ENCODE results near the gene UTP4. TPM values are rescaled to one million over a fixed set of nuclear protein-coding genes. Genes with fewer than 3 reads are reported as not detected.

Gene UTP4
- total and polyA plus RNA-seq, 2 of the 8 experiments (the other 6 are each of a cell fraction or from before 2014, with no cell fraction given): 101 to 118 TPM

DNA sequence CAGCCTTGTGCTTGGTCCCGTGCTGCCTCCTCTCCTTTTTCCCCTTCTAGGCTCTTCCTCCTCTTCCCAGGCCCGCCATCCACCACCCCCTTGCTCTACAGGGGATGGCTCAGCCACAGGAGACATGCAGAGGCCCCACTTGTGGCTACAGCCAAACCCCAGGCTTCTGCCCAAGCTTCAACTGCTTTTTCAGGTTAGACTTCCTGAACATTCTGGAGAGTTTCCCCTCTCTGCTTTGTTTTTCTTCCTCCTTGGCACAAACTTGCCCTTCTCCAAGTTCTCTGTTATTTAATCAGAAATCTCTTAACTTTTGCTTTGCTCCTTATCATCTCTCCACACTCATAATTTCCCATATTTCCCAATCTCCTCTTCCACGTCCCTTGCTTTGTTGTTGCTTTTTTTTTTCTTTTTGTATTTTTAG, 45.3 kb upstream of the UTP4 start:
- Histone ChIP-seq H3K14ac (ENCODE audit: insufficient read length) (no peak overlapping the region), H2BK120ac (replicated peaks; ENCODE audit: low read depth, low read length) (no peak overlapping the region), H4K91ac (replicated peaks; ENCODE audit: insufficient read length, low read length) (peak overlapping the region; percentile 56), H3K79me2 (ENCODE audit: control insufficient read depth in 1 of 2, insufficient read depth in 2 of 2, low read length in 2 of 2) (no peaks in the 10 kb centered on the region), H2BK20ac (ENCODE audit: low read length) (no peak overlapping the region; the same call in 1 of the 2 replicates), H3K56ac (replicated peaks; ENCODE audit: insufficient read length, low read depth, low read length) (no peak overlapping the region), H3K23ac (ENCODE audit: insufficient read length) (no peak overlapping the region), H2AK5ac (ENCODE audit: low read depth, low read length) (no peak overlapping the region; the same call in 1 of the 2 replicates), H4K5ac (ENCODE audit: insufficient read length, low read depth, low read length) (no peak overlapping the region), H2BK5ac (ENCODE audit: low read depth, low read length) (peak overlapping the region; percentile 48; the same call in 1 of the 2 replicates), H3K36me3 (ENCODE audit: control insufficient read depth in 2 of 4, insufficient read depth in 4 of 4, low read length in 3 of 4) (no peaks in the 10 kb centered on the region), H2BK15ac (ENCODE audit: low read length) (peak overlapping the region; percentile 63; the same call in 1 of the 2 replicates), H3K18ac (ENCODE audit: extremely low read depth, low read length) (no peak overlapping the region), H2BK12ac (ENCODE audit: low read depth, low read length) (no peak overlapping the region; the same call in 1 of the 2 replicates), H3K27me3 (replicated peaks in 1 of 4; ENCODE audit: control insufficient read depth in 3 of 4, extremely low read depth in 1 of 4, insufficient read depth in 3 of 4, low read length in 3 of 4) (no peaks in the 10 kb centered on the region), H4K8ac (ENCODE audit: extremely low read depth, insufficient read depth, low read length) (peak overlapping the region; percentile 0; the same call in 1 of the 2 replicates), H3K4ac (replicated peaks; ENCODE audit: insufficient read length, low read depth, low read length) (no peak overlapping the region), H3K4me2 (ENCODE audit: insufficient read depth in 1 of 2, low read depth in 2 of 2, low read length in 2 of 2) (no peak overlapping the region), H3K79me1 (ENCODE audit: low read depth, low read length) (no peaks in the 10 kb centered on the region), H3K4me1 (replicated peaks in 1 of 4; ENCODE audit: control insufficient read depth in 3 of 4, insufficient read depth in 4 of 4, low read length in 3 of 4) (peaks cover 9 to 14% (median 12%) of the 10 kb centered on the region in 4 experiments), H3K4me3 (ENCODE audit: extremely low read depth in 1 of 4, insufficient read depth in 2 of 4, low read depth in 3 of 4, low read length in 4 of 4) (no peak overlapping the region), H3K9ac (replicated peaks in 1 of 4; ENCODE audit: extremely low read depth in 1 of 4, low read depth in 3 of 4, low read length in 3 of 4) (no peak overlapping the region), H4K20me1 (replicated peaks in 1 of 2; ENCODE audit: control insufficient read depth in 1 of 2, insufficient read depth in 2 of 2, low read length in 2 of 2) (no peaks in the 10 kb centered on the region), H3K27ac (ENCODE audit: low read depth, low read length) (no peak overlapping the region), H2AFZ (ENCODE audit: low read length) (no peak overlapping the region), H3K9me3 (ENCODE audit: insufficient read depth in 2 of 2, low read depth in 1 of 2, low read length in 1 of 2) (no peaks in the 10 kb centered on the region), H3K23me2 (ENCODE audit: low read depth, low read length) (no peaks in the 10 kb centered on the region)
- ChIA-PET POLR2A (ENCODE audit: partially characterized antibody) (no interaction called here), CTCF (ENCODE audit: partially characterized antibody) (interaction anchor here (1.0 kb wide), 1 partner anchor 42 kb away, joined by 3 read pairs; no protein-coding TSS in a partner anchor)
- DNase-seq (ENCODE audit: low read depth in 1 of 2, low spot score in 2 of 2) (no peak), FAIRE-seq (no peak)
- WGBS, 2 experiments (ENCODE audit: extremely low coverage in 1 of 2, insufficient coverage in 1 of 2, insufficient read length in 1 of 2, insufficient replicate concordance in 2 of 2, low coverage in 1 of 2, low lambda C conversion rate in 2 of 2, missing lambda C conversion rate in 1 of 2): 97 to 100% methylated on average over 1 to 3 of the region's 3 CpGs
- TF ChIP-seq, protein P1, sequence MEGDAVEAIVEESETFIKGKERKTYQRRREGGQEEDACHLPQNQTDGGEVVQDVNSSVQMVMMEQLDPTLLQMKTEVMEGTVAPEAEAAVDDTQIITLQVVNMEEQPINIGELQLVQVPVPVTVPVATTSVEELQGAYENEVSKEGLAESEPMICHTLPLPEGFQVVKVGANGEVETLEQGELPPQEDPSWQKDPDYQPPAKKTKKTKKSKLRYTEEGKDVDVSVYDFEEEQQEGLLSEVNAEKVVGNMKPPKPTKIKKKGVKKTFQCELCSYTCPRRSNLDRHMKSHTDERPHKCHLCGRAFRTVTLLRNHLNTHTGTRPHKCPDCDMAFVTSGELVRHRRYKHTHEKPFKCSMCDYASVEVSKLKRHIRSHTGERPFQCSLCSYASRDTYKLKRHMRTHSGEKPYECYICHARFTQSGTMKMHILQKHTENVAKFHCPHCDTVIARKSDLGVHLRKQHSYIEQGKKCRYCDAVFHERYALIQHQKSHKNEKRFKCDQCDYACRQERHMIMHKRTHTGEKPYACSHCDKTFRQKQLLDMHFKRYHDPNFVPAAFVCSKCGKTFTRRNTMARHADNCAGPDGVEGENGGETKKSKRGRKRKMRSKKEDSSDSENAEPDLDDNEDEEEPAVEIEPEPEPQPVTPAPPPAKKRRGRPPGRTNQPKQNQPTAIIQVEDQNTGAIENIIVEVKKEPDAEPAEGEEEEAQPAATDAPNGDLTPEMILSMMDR (IDR thresholded peaks at IDR 0.05; ENCODE audit: control extremely low read depth in 1 of 3, insufficient read depth in 1 of 3, low read depth in 1 of 3, low read length in 3 of 3): no peak
- no peak for TF ChIP-seq CBX5 (IDR thresholded peaks at IDR 0.05; ENCODE audit: low read depth, low read length)

Data from H1 (cell line).